Activated gamma-delta T cell treated with anti-CD3 and anti-CD28 coated beads, Interleukin-2, amount 50 U/mL, for 16 hours (primary cell): Measurements from ENCODE around the gene GPATCH3.
A peak's percentile ranks its signal among the peaks of the same experiment; 100 is the strongest.
"Not testable (repeated sequence)": the region's sequence is repeated elsewhere in the genome, so short reads cannot be mapped to it uniquely, and the experiment has no call there.

ENCODE experiments used
- DNase-seq: peaks from one replicate; pipeline ENCODE4 v3.0.0-alpha.2; 2020; ENCODE audit warnings: low read depth

GPATCH3 gene

GRCh38 chr1:26900001-26900814 lies at the start of gene GPATCH3:
Gene GPATCH3 (minus strand): TSS chr1:26900467. CDS start chr1:26900442, 25 bp downstream.
- DNase-seq = peak; percentile 76

GRCh38 chr1:26949926-26950319 lies 49.7 kb upstream of the GPATCH3 start:
- no peak for DNase-seq

GRCh38 chr1:26949266-26949925 lies 49.1 kb upstream of the GPATCH3 start:
- DNase-seq = no peak

- DNase-seq = not testable (repeated sequence)
Observed at GRCh38 chr1:26948725-26949057, 48.4 kb upstream of the GPATCH3 start.

- DNase-seq = no peak
Observed at GRCh38 chr1:26946270-26946669, 46.0 kb upstream of the GPATCH3 start.

GRCh38 chr1:26945728-26946127 lies 45.5 kb upstream of the GPATCH3 start:
- no peak for DNase-seq

- no peak for DNase-seq
Observed at GRCh38 chr1:26945138-26945537, 44.9 kb upstream of the GPATCH3 start.

GRCh38 chr1:26942656-26943055 lies 42.4 kb upstream of the GPATCH3 start:
- DNase-seq = no peak

- DNase-seq = no peak
Observed at GRCh38 chr1:26941311-26941710, 41.0 kb upstream of the GPATCH3 start.

- DNase-seq = no peak
Observed at GRCh38 chr1:26938659-26939025, 38.4 kb upstream of the GPATCH3 start.

- DNase-seq = no peak
Observed at GRCh38 chr1:26938004-26938658, 37.9 kb upstream of the GPATCH3 start.

GRCh38 chr1:26936823-26937222 lies 36.6 kb upstream of the GPATCH3 start:
- no peak for DNase-seq

GRCh38 chr1:26932531-26932930 lies 32.3 kb upstream of the GPATCH3 start:
- no peak for DNase-seq

- DNase-seq = no peak
Observed at GRCh38 chr1:26923711-26924110, 23.4 kb upstream of the GPATCH3 start.

- no peak for DNase-seq
Observed at GRCh38 chr1:26922901-26923300, 22.6 kb upstream of the GPATCH3 start.

- DNase-seq = no peak
Observed at GRCh38 chr1:26922431-26922729, 22.1 kb upstream of the GPATCH3 start.

- DNase-seq = peak; percentile 92
Observed at GRCh38 chr1:26921540-26922430, 21.5 kb upstream of the GPATCH3 start, which contains the start of gene NUDC. Gene NUDC (plus strand): TSS chr1:26921743. CDS start chr1:26921849, 106 bp downstream.

GRCh38 chr1:26921126-26921539 lies 20.9 kb upstream of the GPATCH3 start:
- no peak for DNase-seq

GRCh38 chr1:26915204-26915842 lies 15.1 kb upstream of the GPATCH3 start:
- DNase-seq = no peak

GRCh38 chr1:26913754-26914619 lies 13.7 kb upstream of the GPATCH3 start, which contains the start of gene NR0B2:
Gene NR0B2 (minus strand): TSS chr1:26913975. CDS start chr1:26913940, 35 bp downstream.
- DNase-seq = no peak

- DNase-seq = no peak
Observed at GRCh38 chr1:26913389-26913753, 13.1 kb upstream of the GPATCH3 start.
